Endothelial cell of umbilical vein (primary cell): ENCODE data around the gene C17orf50.
A peak's percentile ranks its signal among the peaks of the same experiment; 100 is the strongest.

ENCODE experiments used
- MYC ChIP-seq: IDR thresholded peaks from one replicate; pipeline ENCODE4 v1.6.1; 2011; ENCODE audit warnings: mild to moderate bottlenecking, low read depth, low read length
- POLR2A ChIP-seq: IDR thresholded peaks from 2 replicates; pipeline ENCODE4 v1.6.1; 2012; ENCODE audit warnings: low read depth, mild to moderate bottlenecking, control low read depth, low read length
- POLR2AphosphoS5 ChIP-seq: IDR thresholded peaks from 2 replicates; pipeline ENCODE4 v1.6.1; 2012; ENCODE audit warnings: low read depth, mild to moderate bottlenecking, control low read depth, low read length, moderate library complexity; ENCODE audit not compliant: insufficient read depth
- TF ChIP-seq, protein P1 (sequence below), 2 donors: IDR thresholded peaks; 1 replicate in 1 of 2; 2 replicates in 1 of 2; pipeline ENCODE4 v1.5.1; 2011; ENCODE audit warnings: low read length in 2 of 2, mild to moderate bottlenecking in 2 of 2, moderate library complexity in 2 of 2, control low read depth in 1 of 2, inconsistent platforms in 1 of 2, low read depth in 1 of 2; ENCODE audit not compliant: insufficient read depth in 1 of 2; ENCODE audit errors: extremely low read depth in 1 of 2
- TF ChIP-seq, protein P2 (sequence below): IDR thresholded peaks from 2 replicates; pipeline ENCODE4 v1.6.1; 2011; ENCODE audit not compliant: insufficient read depth, insufficient read length

DNA sequence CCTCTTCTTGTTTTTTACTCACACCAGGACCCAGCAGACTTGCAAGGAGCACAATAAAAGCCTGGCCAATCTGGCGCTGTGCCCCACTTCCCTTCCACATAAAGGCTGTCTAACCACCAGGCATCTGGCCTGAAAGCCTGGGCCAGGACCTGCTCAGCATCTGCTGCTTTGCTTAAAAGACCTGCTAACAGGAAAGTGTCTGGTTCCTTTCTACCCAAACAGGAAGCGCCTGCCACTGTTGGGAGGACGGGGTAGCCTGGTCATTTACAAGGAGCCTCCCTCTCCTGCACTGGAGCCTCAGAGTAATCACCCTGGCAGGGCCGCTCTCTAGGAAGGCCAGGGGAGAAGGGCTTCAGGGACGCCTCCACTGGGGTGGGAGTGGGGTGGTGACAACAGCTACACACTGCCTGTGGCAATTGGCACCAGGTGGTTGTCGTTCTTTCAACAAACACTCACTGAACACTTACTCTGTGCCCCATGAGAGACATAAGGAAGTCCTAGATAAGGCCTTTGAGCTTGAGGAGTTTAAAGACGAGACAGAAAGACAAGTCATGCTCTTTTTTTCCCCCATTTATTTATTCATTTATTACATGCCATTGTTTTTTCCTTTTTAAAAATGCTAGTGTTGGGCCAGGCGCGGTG is 41.0 kb downstream of the C17orf50 start:
- TF ChIP-seq POLR2A (peak; percentile 30), POLR2AphosphoS5 (no peak), MYC (no peak)
- TF ChIP-seq, protein P1, sequence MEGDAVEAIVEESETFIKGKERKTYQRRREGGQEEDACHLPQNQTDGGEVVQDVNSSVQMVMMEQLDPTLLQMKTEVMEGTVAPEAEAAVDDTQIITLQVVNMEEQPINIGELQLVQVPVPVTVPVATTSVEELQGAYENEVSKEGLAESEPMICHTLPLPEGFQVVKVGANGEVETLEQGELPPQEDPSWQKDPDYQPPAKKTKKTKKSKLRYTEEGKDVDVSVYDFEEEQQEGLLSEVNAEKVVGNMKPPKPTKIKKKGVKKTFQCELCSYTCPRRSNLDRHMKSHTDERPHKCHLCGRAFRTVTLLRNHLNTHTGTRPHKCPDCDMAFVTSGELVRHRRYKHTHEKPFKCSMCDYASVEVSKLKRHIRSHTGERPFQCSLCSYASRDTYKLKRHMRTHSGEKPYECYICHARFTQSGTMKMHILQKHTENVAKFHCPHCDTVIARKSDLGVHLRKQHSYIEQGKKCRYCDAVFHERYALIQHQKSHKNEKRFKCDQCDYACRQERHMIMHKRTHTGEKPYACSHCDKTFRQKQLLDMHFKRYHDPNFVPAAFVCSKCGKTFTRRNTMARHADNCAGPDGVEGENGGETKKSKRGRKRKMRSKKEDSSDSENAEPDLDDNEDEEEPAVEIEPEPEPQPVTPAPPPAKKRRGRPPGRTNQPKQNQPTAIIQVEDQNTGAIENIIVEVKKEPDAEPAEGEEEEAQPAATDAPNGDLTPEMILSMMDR (IDR thresholded peaks at IDR 0.05; ENCODE audit: extremely low read depth in 1 of 2, insufficient read depth in 1 of 2, low read depth in 1 of 2, low read length in 2 of 2), result no peak
- TF ChIP-seq, protein P2, sequence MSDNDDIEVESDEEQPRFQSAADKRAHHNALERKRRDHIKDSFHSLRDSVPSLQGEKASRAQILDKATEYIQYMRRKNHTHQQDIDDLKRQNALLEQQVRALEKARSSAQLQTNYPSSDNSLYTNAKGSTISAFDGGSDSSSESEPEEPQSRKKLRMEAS, result no peak
